Upper lobe of right lung (tissue), 1 donor: Measurements from ENCODE around the gene FOXR1. TPM values are rescaled to one million over a fixed set of nuclear protein-coding genes. Genes with fewer than 3 reads are reported as not detected.

Experiments
- ATAC-seq: fragments of 200-7000 bp; cut with Tn5 transposase; one replicate; pipeline ENCODE4 v1.9.1; 2020; ENCODE audit warnings: mild to moderate bottlenecking, moderate library complexity
- DNase-seq: peaks from one replicate; pipeline ENCODE4 v3.0.0-alpha.2; 2020
- H3K27ac ChIP-seq: fragments of 200-600 bp; one replicate; pipeline ENCODE4 v1.8.0; 2022
- H3K27me3 ChIP-seq: fragments of 200-600 bp; one replicate; pipeline ENCODE4 v1.8.0; 2022; ENCODE audit warnings: mild to moderate bottlenecking
- H3K36me3 ChIP-seq: fragments of 200-600 bp; one replicate; pipeline ENCODE4 v1.8.0; 2022
- H3K4me1 ChIP-seq: fragments of 200-600 bp; one replicate; pipeline ENCODE4 v1.8.0; 2022
- H3K4me3 ChIP-seq: fragments of 200-600 bp; one replicate; pipeline ENCODE4 v1.8.0; 2022; ENCODE audit warnings: mild to moderate bottlenecking
- H3K9me3 ChIP-seq: fragments of 200-600 bp; one replicate; pipeline ENCODE4 v1.8.0; 2022
- intact Hi-C: fragments of 100-400 bp; cut with DNase I; formaldehyde crosslinking; loops from one replicate; pipeline ENCODE4 v1.11.0; 2022
- total RNA-seq: library from RNA; stranded (reverse); fragmentation: NEBNext Ultra II Directional; extraction: Animal tissue kit (Norgen Biotek cat#: 25700); gene quantifications from one replicate; pipeline ENCODE4 v1.2.1, GENCODE V29; 2021
- TF ChIP-seq, protein P1 (sequence below): fragments of 200-600 bp; IDR thresholded peaks from one replicate; pipeline ENCODE4 v1.8.0; 2022; ENCODE audit warnings: antibody characterized with exemption
- donor health status: DM: no; HTN: yes; CAD: no; lungs with severe emphysema.

FOXR1 gene
- total RNA-seq, 1 donor from 2014 or later: not detected

DNA sequence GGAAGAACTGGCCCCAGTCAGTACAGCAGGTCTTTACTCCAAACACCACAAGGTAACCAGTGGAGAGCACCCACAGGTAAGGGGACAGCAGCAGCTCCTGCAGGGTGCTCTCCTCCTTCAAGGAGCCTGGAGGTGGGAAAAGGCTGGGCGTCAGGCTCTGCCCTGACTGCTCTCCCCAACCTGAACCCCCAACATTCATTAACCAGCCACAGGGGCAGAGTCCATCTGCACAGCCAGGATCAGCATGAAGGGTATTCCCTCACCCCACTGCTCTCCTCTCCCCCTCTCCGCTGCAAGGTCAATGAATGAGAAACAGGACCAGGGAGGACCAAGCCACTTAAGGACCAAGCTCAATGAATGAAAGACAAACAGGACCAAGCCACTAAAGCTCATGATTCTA is 55.4 kb downstream of the FOXR1 start:
- ATAC-seq (no peak), DNase-seq (no peak)
- H3K4me3 ChIP-seq: no peak overlapping the region
- H3K27me3 ChIP-seq: no peaks in the 10 kb centered on the region
- no peaks in the 10 kb centered on the region for H3K9me3 ChIP-seq
- TF ChIP-seq, protein P1, sequence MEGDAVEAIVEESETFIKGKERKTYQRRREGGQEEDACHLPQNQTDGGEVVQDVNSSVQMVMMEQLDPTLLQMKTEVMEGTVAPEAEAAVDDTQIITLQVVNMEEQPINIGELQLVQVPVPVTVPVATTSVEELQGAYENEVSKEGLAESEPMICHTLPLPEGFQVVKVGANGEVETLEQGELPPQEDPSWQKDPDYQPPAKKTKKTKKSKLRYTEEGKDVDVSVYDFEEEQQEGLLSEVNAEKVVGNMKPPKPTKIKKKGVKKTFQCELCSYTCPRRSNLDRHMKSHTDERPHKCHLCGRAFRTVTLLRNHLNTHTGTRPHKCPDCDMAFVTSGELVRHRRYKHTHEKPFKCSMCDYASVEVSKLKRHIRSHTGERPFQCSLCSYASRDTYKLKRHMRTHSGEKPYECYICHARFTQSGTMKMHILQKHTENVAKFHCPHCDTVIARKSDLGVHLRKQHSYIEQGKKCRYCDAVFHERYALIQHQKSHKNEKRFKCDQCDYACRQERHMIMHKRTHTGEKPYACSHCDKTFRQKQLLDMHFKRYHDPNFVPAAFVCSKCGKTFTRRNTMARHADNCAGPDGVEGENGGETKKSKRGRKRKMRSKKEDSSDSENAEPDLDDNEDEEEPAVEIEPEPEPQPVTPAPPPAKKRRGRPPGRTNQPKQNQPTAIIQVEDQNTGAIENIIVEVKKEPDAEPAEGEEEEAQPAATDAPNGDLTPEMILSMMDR: no peak
- no peak overlapping the region for H3K27ac ChIP-seq
- peaks cover 38% of the 10 kb centered on the region for H3K4me1 ChIP-seq
- intact Hi-C loops: no loop called here
- H3K36me3 ChIP-seq: peaks cover 40% of the 10 kb centered on the region

DNA sequence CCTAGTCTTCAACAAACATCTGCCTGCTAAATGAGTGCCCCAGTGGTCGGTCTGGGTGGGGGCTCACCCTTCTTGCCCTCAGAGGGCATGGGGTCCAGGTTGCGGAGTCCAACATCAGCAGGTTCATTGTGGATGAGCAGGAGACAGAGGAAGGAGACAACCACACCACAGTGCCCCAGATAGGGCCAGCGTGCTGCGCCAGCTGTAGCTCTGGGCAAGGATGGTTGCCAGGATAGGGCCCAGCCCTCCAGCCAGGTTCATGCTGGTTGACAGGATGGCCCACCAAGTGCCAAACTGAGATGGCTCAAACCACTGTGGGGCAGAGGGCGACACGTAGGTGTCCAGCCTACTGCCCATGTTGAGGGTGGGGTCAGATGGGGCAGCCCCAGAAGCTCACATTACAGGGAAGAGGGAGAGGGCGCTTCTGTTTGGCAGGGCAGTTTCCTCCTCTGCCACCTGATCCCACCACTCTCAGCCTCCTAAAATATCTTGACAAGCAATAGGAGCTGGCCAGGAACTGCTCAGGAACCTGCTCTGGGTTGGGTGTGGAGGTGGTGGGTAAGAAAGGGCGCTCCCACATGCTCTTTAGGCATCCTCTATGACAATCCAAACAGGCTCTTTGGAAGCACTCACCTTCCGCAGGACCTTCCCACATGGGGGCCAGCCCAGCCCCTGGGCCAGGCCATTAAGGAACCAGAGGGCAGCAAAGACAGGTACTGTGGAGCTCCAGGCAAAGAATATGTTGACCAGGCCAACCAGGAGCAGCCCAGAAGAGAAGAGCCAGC is 56.2 kb downstream of the FOXR1 start:
- Histone ChIP-seq H3K9me3 (no peaks in the 10 kb centered on the region), H3K36me3 (peaks cover 33% of the 10 kb centered on the region), H3K4me3 (no peak overlapping the region), H3K4me1 (peaks cover 38% of the 10 kb centered on the region), H3K27me3 (no peaks in the 10 kb centered on the region), H3K27ac (no peak overlapping the region)
- DNase-seq: no peak
- TF ChIP-seq, protein P1: no peak
- no peak for ATAC-seq
- intact Hi-C loops: no loop called here

DNA sequence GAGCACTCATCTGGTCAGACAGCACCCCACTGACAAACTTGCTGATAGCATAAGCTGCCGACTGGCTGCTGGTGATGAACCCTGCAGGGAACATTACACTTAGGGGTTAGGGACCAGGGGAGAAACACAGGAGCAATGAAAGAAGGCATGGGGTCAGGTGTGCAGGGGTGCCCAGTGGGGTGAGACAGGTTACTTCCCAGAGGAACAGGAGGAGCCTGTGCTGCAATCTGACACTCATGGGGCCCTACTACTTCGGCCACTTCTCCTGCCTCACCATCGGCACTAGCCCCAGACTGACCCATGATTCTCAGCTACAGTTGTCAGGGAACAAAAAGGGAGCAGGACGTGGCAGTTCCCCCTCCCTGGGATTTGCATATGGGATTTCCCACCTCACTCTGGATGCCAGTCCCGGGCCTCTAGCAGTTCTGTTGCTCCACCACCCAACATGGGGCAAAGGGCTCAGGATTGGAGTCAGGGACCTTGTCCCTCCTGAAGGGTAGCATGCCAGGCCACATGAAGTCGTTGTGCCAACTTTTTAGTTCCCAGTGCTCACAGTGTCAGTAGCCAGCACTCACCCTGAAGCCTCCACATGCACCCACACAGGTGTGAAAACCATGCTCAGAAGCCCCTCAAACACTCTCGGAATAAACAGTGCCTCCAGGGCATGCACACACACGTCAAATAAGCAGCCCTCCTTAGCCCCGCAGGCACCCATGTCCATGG is 56.9 kb downstream of the FOXR1 start:
- TF ChIP-seq, protein P1: no peak
- ATAC-seq (no peak), DNase-seq (no peak)
- Histone ChIP-seq H3K27ac (peak overlapping the region; percentile 69), H3K4me1 (peaks cover 32% of the 10 kb centered on the region), H3K36me3 (peaks cover 25% of the 10 kb centered on the region), H3K9me3 (no peaks in the 10 kb centered on the region), H3K4me3 (no peak overlapping the region), H3K27me3 (no peaks in the 10 kb centered on the region)
- intact Hi-C loops: no loop called here

DNA sequence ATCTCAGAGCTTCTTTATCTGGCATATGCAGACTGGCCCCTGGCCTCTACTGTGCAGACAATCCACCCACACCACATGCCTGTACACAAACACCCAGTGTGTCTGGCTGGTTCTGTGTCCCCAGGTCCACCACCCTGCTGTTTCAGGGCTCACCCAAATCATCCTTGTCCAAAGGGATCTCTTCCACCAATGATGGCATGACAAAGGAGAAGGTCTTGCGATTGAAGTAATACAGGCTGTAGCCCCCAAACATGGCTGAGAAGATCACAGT is 57.4 kb downstream of the FOXR1 start:
- DNase-seq (no peak), ATAC-seq (no peak)
- TF ChIP-seq, protein P1: no peak
- Histone ChIP-seq H3K4me1 (peaks cover 27% of the 10 kb centered on the region), H3K9me3 (no peaks in the 10 kb centered on the region), H3K4me3 (no peak overlapping the region), H3K36me3 (peaks cover 20% of the 10 kb centered on the region), H3K27ac (peak overlapping the region; percentile 69), H3K27me3 (no peaks in the 10 kb centered on the region)
- intact Hi-C loops: no loop called here

DNA sequence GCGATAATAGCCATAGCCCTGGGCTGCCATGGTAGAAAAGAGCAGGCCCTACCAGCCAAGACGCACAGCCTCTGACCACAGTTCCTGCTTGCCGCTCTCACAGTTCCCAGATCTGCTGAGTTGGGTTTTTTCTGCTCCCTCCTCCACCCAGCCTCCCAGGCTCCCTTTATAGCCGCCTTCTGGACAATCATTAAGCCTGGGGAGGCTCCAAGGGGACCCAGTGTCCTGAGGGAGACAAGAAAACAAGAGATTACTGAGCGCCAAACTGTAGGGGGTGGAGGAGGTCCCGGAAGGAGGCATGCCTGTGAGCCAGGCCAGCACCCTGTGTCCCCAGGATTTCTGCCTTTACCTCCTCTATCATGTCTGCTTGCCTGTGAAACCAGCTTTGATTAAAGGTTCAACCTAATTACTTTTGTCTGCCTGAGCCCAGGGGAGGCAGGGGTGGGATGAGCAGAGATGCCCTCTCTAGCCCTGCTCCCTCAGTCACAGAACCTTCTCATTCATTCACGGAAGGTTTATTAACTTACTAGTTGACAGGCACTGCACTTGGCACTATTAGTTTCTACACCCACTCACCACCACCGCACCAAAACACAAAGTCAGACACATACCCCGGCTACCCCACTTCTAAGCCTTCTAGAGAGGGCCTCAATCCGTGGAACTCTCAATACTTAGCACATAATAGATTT is 57.9 kb downstream of the FOXR1 start:
- no peaks in the 10 kb centered on the region for H3K9me3 ChIP-seq
- intact Hi-C loops: no loop called here
- peak; percentile 2 for ATAC-seq
- TF ChIP-seq, protein P1: no peak
- H3K4me1 ChIP-seq: peaks cover 23% of the 10 kb centered on the region
- DNase-seq: no peak
- peak overlapping the region; percentile 69 for H3K27ac ChIP-seq
- H3K36me3 ChIP-seq: peaks cover 15% of the 10 kb centered on the region
- H3K27me3 ChIP-seq: no peaks in the 10 kb centered on the region
- H3K4me3 ChIP-seq: peak overlapping the region; percentile 71
